ENCODE measurements around the gene PTPRM.

The PTPRM gene

DNA sequence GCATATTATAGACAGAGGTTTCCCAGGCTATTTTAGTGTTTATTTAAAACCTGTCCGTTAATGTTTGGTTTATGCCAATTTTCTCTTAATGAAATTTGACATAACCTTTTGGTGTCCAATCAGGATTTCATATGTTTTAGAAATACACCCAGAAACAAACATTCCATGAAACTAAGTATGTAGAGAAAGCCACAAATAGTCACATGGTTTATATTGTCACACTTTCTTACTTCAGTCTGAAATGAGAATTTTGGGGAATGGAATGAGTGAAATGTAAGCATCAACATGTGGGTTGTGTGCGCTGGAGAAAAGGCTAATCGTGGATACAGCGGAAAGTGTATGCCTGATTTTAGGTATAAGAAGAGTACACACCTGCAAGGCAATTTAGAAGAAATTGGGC is 765.2 kb downstream of the PTPRM start:
- CTCF ChIA-PET = interaction anchor here (0.9 to 1.1 kb wide), 2 partner anchors 10 to 57 kb away, joined by 3 read pairs; no protein-coding TSS in a partner anchor
- no peaks in the 10 kb centered on the region for H3K9me3 ChIP-seq (ENCODE audit: control insufficient read depth, insufficient read depth, low read depth, low read length)
- no peak overlapping the region for H3K4me3 ChIP-seq (ENCODE audit: low read depth, low read length)
- no peaks in the 10 kb centered on the region for H3K4me1 ChIP-seq (ENCODE audit: control insufficient read depth, insufficient read depth, low read length)
- no peak overlapping the region for H3K27ac ChIP-seq (ENCODE audit: extremely low read depth, low read depth, low read length)
- H3K36me3 ChIP-seq (ENCODE audit: control insufficient read depth in 2 of 2, insufficient read depth in 1 of 2, low read length in 2 of 2) = no peaks in the 10 kb centered on the region
- POLR2A ChIA-PET = no interaction called here
- TF ChIP-seq GLIS2 (tag by site-specific recombination; IDR thresholded peaks at IDR 0.05) = no peak
- TF ChIP-seq, protein P1, sequence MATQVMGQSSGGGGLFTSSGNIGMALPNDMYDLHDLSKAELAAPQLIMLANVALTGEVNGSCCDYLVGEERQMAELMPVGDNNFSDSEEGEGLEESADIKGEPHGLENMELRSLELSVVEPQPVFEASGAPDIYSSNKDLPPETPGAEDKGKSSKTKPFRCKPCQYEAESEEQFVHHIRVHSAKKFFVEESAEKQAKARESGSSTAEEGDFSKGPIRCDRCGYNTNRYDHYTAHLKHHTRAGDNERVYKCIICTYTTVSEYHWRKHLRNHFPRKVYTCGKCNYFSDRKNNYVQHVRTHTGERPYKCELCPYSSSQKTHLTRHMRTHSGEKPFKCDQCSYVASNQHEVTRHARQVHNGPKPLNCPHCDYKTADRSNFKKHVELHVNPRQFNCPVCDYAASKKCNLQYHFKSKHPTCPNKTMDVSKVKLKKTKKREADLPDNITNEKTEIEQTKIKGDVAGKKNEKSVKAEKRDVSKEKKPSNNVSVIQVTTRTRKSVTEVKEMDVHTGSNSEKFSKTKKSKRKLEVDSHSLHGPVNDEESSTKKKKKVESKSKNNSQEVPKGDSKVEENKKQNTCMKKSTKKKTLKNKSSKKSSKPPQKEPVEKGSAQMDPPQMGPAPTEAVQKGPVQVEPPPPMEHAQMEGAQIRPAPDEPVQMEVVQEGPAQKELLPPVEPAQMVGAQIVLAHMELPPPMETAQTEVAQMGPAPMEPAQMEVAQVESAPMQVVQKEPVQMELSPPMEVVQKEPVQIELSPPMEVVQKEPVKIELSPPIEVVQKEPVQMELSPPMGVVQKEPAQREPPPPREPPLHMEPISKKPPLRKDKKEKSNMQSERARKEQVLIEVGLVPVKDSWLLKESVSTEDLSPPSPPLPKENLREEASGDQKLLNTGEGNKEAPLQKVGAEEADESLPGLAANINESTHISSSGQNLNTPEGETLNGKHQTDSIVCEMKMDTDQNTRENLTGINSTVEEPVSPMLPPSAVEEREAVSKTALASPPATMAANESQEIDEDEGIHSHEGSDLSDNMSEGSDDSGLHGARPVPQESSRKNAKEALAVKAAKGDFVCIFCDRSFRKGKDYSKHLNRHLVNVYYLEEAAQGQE (tag by site-specific recombination; IDR thresholded peaks at IDR 0.05) = no peak
- TF ChIP-seq, protein P2, sequence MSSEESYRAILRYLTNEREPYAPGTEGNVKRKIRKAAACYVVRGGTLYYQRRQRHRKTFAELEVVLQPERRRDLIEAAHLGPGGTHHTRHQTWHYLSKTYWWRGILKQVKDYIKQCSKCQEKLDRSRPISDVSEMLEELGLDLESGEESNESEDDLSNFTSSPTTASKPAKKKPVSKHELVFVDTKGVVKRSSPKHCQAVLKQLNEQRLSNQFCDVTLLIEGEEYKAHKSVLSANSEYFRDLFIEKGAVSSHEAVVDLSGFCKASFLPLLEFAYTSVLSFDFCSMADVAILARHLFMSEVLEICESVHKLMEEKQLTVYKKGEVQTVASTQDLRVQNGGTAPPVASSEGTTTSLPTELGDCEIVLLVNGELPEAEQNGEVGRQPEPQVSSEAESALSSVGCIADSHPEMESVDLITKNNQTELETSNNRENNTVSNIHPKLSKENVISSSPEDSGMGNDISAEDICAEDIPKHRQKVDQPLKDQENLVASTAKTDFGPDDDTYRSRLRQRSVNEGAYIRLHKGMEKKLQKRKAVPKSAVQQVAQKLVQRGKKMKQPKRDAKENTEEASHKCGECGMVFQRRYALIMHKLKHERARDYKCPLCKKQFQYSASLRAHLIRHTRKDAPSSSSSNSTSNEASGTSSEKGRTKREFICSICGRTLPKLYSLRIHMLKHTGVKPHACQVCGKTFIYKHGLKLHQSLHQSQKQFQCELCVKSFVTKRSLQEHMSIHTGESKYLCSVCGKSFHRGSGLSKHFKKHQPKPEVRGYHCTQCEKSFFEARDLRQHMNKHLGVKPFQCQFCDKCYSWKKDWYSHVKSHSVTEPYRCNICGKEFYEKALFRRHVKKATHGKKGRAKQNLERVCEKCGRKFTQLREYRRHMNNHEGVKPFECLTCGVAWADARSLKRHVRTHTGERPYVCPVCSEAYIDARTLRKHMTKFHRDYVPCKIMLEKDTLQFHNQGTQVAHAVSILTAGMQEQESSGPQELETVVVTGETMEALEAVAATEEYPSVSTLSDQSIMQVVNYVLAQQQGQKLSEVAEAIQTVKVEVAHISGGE (tag by site-specific recombination; conservative IDR thresholded peaks at IDR 0.05; ENCODE audit: low read depth) = no peak
- TF ChIP-seq, protein P3, sequence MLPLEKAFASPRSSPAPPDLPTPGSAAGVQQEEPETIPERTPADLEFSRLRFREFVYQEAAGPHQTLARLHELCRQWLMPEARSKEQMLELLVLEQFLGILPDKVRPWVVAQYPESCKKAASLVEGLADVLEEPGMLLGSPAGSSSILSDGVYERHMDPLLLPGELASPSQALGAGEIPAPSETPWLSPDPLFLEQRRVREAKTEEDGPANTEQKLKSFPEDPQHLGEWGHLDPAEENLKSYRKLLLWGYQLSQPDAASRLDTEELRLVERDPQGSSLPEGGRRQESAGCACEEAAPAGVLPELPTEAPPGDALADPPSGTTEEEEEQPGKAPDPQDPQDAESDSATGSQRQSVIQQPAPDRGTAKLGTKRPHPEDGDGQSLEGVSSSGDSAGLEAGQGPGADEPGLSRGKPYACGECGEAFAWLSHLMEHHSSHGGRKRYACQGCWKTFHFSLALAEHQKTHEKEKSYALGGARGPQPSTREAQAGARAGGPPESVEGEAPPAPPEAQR (tag by site-specific recombination; IDR thresholded peaks at IDR 0.05) = no peak
- TF ChIP-seq, protein P4, sequence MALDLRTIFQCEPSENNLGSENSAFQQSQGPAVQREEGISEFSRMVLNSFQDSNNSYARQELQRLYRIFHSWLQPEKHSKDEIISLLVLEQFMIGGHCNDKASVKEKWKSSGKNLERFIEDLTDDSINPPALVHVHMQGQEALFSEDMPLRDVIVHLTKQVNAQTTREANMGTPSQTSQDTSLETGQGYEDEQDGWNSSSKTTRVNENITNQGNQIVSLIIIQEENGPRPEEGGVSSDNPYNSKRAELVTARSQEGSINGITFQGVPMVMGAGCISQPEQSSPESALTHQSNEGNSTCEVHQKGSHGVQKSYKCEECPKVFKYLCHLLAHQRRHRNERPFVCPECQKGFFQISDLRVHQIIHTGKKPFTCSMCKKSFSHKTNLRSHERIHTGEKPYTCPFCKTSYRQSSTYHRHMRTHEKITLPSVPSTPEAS (tag by site-specific recombination; IDR thresholded peaks at IDR 0.05) = no peak
- no peak for TF ChIP-seq ZNF561 (tag by site-specific recombination; IDR thresholded peaks at IDR 0.05; ENCODE audit: borderline replicate concordance)
- TF ChIP-seq SP3 (tag by site-specific recombination; IDR thresholded peaks at IDR 0.05) = no peak
- TF ChIP-seq MYNN (tag by site-specific recombination; IDR thresholded peaks at IDR 0.05; ENCODE audit: borderline replicate concordance) = no peak
- TF ChIP-seq ZNF701 (tag by site-specific recombination; IDR thresholded peaks at IDR 0.05) = no peak
- TF ChIP-seq ZNF202 (tag by site-specific recombination; IDR thresholded peaks at IDR 0.05; ENCODE audit: borderline replicate concordance) = no peak

DNA sequence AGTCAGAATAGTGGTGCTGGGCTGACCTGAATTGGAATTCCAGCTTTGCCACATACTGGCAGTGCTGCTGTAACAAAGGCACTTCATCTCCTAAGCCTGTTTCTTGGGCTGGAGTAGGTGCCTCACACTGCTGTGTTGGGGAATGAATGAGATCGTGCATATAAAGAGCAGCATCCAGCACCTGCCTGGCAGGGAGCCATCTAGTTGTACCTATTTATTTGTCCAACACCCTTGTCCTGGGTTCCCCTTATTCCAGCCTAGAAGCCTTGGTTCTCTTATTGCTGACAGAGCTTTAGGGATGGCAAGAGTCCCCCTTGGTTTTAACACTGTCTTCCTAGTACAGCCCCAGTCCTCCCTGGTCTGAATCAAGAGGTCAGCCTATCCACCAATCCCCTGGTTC is 766.8 kb downstream of the PTPRM start:
- H3K36me3 ChIP-seq (ENCODE audit: control insufficient read depth in 2 of 2, insufficient read depth in 1 of 2, low read length in 2 of 2) = no peaks in the 10 kb centered on the region
- no peak overlapping the region for H3K4me3 ChIP-seq (ENCODE audit: low read depth, low read length)
- ChIA-PET POLR2A (no interaction called here), CTCF (no interaction called here)
- no peak overlapping the region for H3K27ac ChIP-seq (ENCODE audit: extremely low read depth, low read depth, low read length)
- H3K4me1 ChIP-seq (ENCODE audit: control insufficient read depth, insufficient read depth, low read length) = no peaks in the 10 kb centered on the region
- H3K9me3 ChIP-seq (ENCODE audit: control insufficient read depth, insufficient read depth, low read depth, low read length) = no peaks in the 10 kb centered on the region
- TF ChIP-seq, protein P5, sequence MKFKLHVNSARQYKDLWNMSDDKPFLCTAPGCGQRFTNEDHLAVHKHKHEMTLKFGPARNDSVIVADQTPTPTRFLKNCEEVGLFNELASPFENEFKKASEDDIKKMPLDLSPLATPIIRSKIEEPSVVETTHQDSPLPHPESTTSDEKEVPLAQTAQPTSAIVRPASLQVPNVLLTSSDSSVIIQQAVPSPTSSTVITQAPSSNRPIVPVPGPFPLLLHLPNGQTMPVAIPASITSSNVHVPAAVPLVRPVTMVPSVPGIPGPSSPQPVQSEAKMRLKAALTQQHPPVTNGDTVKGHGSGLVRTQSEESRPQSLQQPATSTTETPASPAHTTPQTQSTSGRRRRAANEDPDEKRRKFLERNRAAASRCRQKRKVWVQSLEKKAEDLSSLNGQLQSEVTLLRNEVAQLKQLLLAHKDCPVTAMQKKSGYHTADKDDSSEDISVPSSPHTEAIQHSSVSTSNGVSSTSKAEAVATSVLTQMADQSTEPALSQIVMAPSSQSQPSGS (tag by site-specific recombination; IDR thresholded peaks at IDR 0.05; ENCODE audit: low read depth) = no peak
- TF ChIP-seq ZNF561 (tag by site-specific recombination; IDR thresholded peaks at IDR 0.05; ENCODE audit: borderline replicate concordance) (no peak), ZNF76 (tag by site-specific recombination; IDR thresholded peaks at IDR 0.05; ENCODE audit: borderline replicate concordance, low read depth) (no peak), ZNF114 (tag by site-specific recombination; IDR thresholded peaks at IDR 0.05) (no peak), HOXA7 (CRISPR knock-in tag; IDR thresholded peaks at IDR 0.05; ENCODE audit: borderline replicate concordance) (no peak), ZNF157 (tag by site-specific recombination; IDR thresholded peaks at IDR 0.05) (no peak), ZNF548 (tag by site-specific recombination; IDR thresholded peaks at IDR 0.05) (no peak), ZNF558 (tag by site-specific recombination; IDR thresholded peaks at IDR 0.05) (no peak)
- TF ChIP-seq, protein P3 (tag by site-specific recombination; IDR thresholded peaks at IDR 0.05) = no peak

All from HEK293 (cell line).